Measurements from ENCODE around the gene MITF. TPM values are rescaled to one million over a fixed set of nuclear protein-coding genes. Genes with fewer than 3 reads are reported as not detected.
A peak's percentile ranks its signal among the peaks of the same experiment; 100 is the strongest.
"Not testable (repeated sequence)": the region's sequence is repeated elsewhere in the genome, so short reads cannot be mapped to it uniquely, and the experiment has no call there.

MITF gene
- total and polyA plus RNA-seq, 9 donors: 5.7 to 9.6 (median 7.4) TPM

- WGBS (ENCODE audit: insufficient coverage): no CpG with 5 or more reads among the region's 1 CpG
- Histone ChIP-seq H3K27me3 (ENCODE audit: control insufficient read depth, insufficient read depth, low read length) (no peaks in the 10 kb centered on the region), H3K36me3 (ENCODE audit: control insufficient read depth, insufficient read depth, low read length) (no peaks in the 10 kb centered on the region), H3K4me1 (ENCODE audit: control insufficient read depth, insufficient read depth, low read length) (no peaks in the 10 kb centered on the region), H3K27ac (ENCODE audit: low read length) (no peak overlapping the region), H3K4me3 (ENCODE audit: low read length) (no peak overlapping the region), H3K9me3 (replicated peaks; ENCODE audit: control insufficient read depth, low read depth, low read length) (no peaks in the 10 kb centered on the region)
- DNase-seq: peak; percentile 2
These were observed 156.8 kb downstream of the MITF start for GRCh38 chr3:69896095-69896494.

- Histone ChIP-seq H3K4me1 (ENCODE audit: control insufficient read depth, insufficient read depth, low read length) (no peaks in the 10 kb centered on the region), H3K27ac (ENCODE audit: low read length) (no peak overlapping the region), H3K27me3 (ENCODE audit: control insufficient read depth, insufficient read depth, low read length) (no peaks in the 10 kb centered on the region), H3K36me3 (ENCODE audit: control insufficient read depth, insufficient read depth, low read length) (no peaks in the 10 kb centered on the region), H3K4me3 (ENCODE audit: low read length) (no peak overlapping the region), H3K9me3 (replicated peaks; ENCODE audit: control insufficient read depth, low read depth, low read length) (no peaks in the 10 kb centered on the region)
- DNase-seq: no peak
- 100% methylated on average over 1 of the region's 1 CpG for WGBS (ENCODE audit: insufficient coverage)
These were observed 161.1 kb downstream of the MITF start for GRCh38 chr3:69900331-69900730.

- Histone ChIP-seq H3K36me3 (ENCODE audit: control insufficient read depth, insufficient read depth, low read length) (no peaks in the 10 kb centered on the region), H3K4me1 (ENCODE audit: control insufficient read depth, insufficient read depth, low read length) (no peaks in the 10 kb centered on the region), H3K9me3 (replicated peaks; ENCODE audit: control insufficient read depth, low read depth, low read length) (no peaks in the 10 kb centered on the region), H3K27ac (ENCODE audit: low read length) (no peak overlapping the region), H3K4me3 (ENCODE audit: low read length) (no peak overlapping the region), H3K27me3 (ENCODE audit: control insufficient read depth, insufficient read depth, low read length) (no peaks in the 10 kb centered on the region)
- DNase-seq: no peak
- WGBS (ENCODE audit: insufficient coverage): no CpG with 5 or more reads among the region's 1 CpG
These were observed 162.5 kb downstream of the MITF start for GRCh38 chr3:69901802-69902201.

- Histone ChIP-seq H3K9me3 (replicated peaks; ENCODE audit: control insufficient read depth, low read depth, low read length) (no peaks in the 10 kb centered on the region), H3K27ac (ENCODE audit: low read length) (no peak overlapping the region), H3K4me3 (ENCODE audit: low read length) (no peak overlapping the region), H3K36me3 (ENCODE audit: control insufficient read depth, insufficient read depth, low read length) (no peaks in the 10 kb centered on the region), H3K27me3 (ENCODE audit: control insufficient read depth, insufficient read depth, low read length) (no peaks in the 10 kb centered on the region), H3K4me1 (ENCODE audit: control insufficient read depth, insufficient read depth, low read length) (no peaks in the 10 kb centered on the region)
- DNase-seq: no peak
- no CpG with 5 or more reads among the region's 1 CpG for WGBS (ENCODE audit: insufficient coverage)
These were observed 163.1 kb downstream of the MITF start for GRCh38 chr3:69902386-69902785.

- H3K27me3 ChIP-seq (ENCODE audit: control insufficient read depth, insufficient read depth, low read length): no peaks in the 10 kb centered on the region
- no peak overlapping the region for H3K4me3 ChIP-seq (ENCODE audit: low read length)
- H3K9me3 ChIP-seq (replicated peaks; ENCODE audit: control insufficient read depth, low read depth, low read length): no peaks in the 10 kb centered on the region
- WGBS (ENCODE audit: insufficient coverage): no CpG with 5 or more reads among the region's 2 CpGs
- no peaks in the 10 kb centered on the region for H3K4me1 ChIP-seq (ENCODE audit: control insufficient read depth, insufficient read depth, low read length)
- DNase-seq: no peak
- no peak overlapping the region for H3K27ac ChIP-seq (ENCODE audit: low read length)
- no peaks in the 10 kb centered on the region for H3K36me3 ChIP-seq (ENCODE audit: control insufficient read depth, insufficient read depth, low read length)
These were observed 167.2 kb downstream of the MITF start for GRCh38 chr3:69906351-69906966.

GRCh38 chr3:69907554-69907953, 168.3 kb downstream of the MITF start:
- WGBS (ENCODE audit: insufficient coverage): no CpG with 5 or more reads among the region's 1 CpG
- H3K9me3 ChIP-seq (replicated peaks; ENCODE audit: control insufficient read depth, low read depth, low read length): no peaks in the 10 kb centered on the region
- no peaks in the 10 kb centered on the region for H3K4me1 ChIP-seq (ENCODE audit: control insufficient read depth, insufficient read depth, low read length)
- H3K27ac ChIP-seq (ENCODE audit: low read length): no peak overlapping the region
- H3K27me3 ChIP-seq (ENCODE audit: control insufficient read depth, insufficient read depth, low read length): no peaks in the 10 kb centered on the region
- DNase-seq: peak; percentile 4
- H3K36me3 ChIP-seq (ENCODE audit: control insufficient read depth, insufficient read depth, low read length): no peaks in the 10 kb centered on the region
- no peak overlapping the region for H3K4me3 ChIP-seq (ENCODE audit: low read length)

- not testable (repeated sequence) for H3K9me3 ChIP-seq (replicated peaks; ENCODE audit: control insufficient read depth, low read depth, low read length); DNase-seq; H3K4me3 ChIP-seq (ENCODE audit: low read length); H3K4me1 ChIP-seq (ENCODE audit: control insufficient read depth, insufficient read depth, low read length); H3K27ac ChIP-seq (ENCODE audit: low read length); H3K27me3 ChIP-seq (ENCODE audit: control insufficient read depth, insufficient read depth, low read length); H3K36me3 ChIP-seq (ENCODE audit: control insufficient read depth, insufficient read depth, low read length)
These were observed 170.6 kb downstream of the MITF start for GRCh38 chr3:69909859-69910258.

GRCh38 chr3:69913422-69913821, 174.2 kb downstream of the MITF start:
- no peaks in the 10 kb centered on the region for H3K4me1 ChIP-seq (ENCODE audit: control insufficient read depth, insufficient read depth, low read length)
- no peaks in the 10 kb centered on the region for H3K36me3 ChIP-seq (ENCODE audit: control insufficient read depth, insufficient read depth, low read length)
- no peaks in the 10 kb centered on the region for H3K27me3 ChIP-seq (ENCODE audit: control insufficient read depth, insufficient read depth, low read length)
- peaks cover 3% of the 10 kb centered on the region for H3K9me3 ChIP-seq (replicated peaks; ENCODE audit: control insufficient read depth, low read depth, low read length)
- H3K4me3 ChIP-seq (ENCODE audit: low read length): no peak overlapping the region
- H3K27ac ChIP-seq (ENCODE audit: low read length): no peak overlapping the region
- no CpG with 5 or more reads among the region's 3 CpGs for WGBS (ENCODE audit: insufficient coverage)
- no peak for DNase-seq

GRCh38 chr3:69914395-69914794, 175.1 kb downstream of the MITF start:
- H3K4me1 ChIP-seq (ENCODE audit: control insufficient read depth, insufficient read depth, low read length): no peaks in the 10 kb centered on the region
- WGBS (ENCODE audit: insufficient coverage): no CpG with 5 or more reads among the region's 4 CpGs
- DNase-seq: no peak

GRCh38 chr3:69915726-69916125, 176.5 kb downstream of the MITF start:
- H3K4me3 ChIP-seq (ENCODE audit: low read length): no peak overlapping the region
- H3K27ac ChIP-seq (ENCODE audit: low read length): no peak overlapping the region
- no peaks in the 10 kb centered on the region for H3K4me1 ChIP-seq (ENCODE audit: control insufficient read depth, insufficient read depth, low read length)
- H3K27me3 ChIP-seq (ENCODE audit: control insufficient read depth, insufficient read depth, low read length): no peaks in the 10 kb centered on the region
- no peak for DNase-seq
- H3K9me3 ChIP-seq (replicated peaks; ENCODE audit: control insufficient read depth, low read depth, low read length): peaks cover 3% of the 10 kb centered on the region
- no peaks in the 10 kb centered on the region for H3K36me3 ChIP-seq (ENCODE audit: control insufficient read depth, insufficient read depth, low read length)

More at GRCh38 chr3:69914395-69914794, 175.1 kb downstream of the MITF start:
- no peaks in the 10 kb centered on the region for H3K27me3 ChIP-seq (ENCODE audit: control insufficient read depth, insufficient read depth, low read length)
- no peak overlapping the region for H3K4me3 ChIP-seq (ENCODE audit: low read length)
- H3K27ac ChIP-seq (ENCODE audit: low read length): no peak overlapping the region
- peaks cover 3% of the 10 kb centered on the region for H3K9me3 ChIP-seq (replicated peaks; ENCODE audit: control insufficient read depth, low read depth, low read length)
- H3K36me3 ChIP-seq (ENCODE audit: control insufficient read depth, insufficient read depth, low read length): no peaks in the 10 kb centered on the region

GRCh38 chr3:69920009-69920408, 180.7 kb downstream of the MITF start:
- no CpG with 5 or more reads among the region's 10 CpGs for WGBS (ENCODE audit: insufficient coverage)
- not testable (repeated sequence) for H3K9me3 ChIP-seq (replicated peaks; ENCODE audit: control insufficient read depth, low read depth, low read length); H3K4me1 ChIP-seq (ENCODE audit: control insufficient read depth, insufficient read depth, low read length); H3K27me3 ChIP-seq (ENCODE audit: control insufficient read depth, insufficient read depth, low read length); DNase-seq; H3K27ac ChIP-seq (ENCODE audit: low read length); H3K4me3 ChIP-seq (ENCODE audit: low read length); H3K36me3 ChIP-seq (ENCODE audit: control insufficient read depth, insufficient read depth, low read length)

Measured in muscle of leg (tissue), 11 donors.